B cell (primary cell): ENCODE measurements around the gene ZNF506. TPM values are rescaled to one million over a fixed set of nuclear protein-coding genes. Genes with fewer than 3 reads are reported as not detected.

Experiments used
- ATAC-seq: fragments of 200-7000 bp; cut with Tn5 transposase; one replicate; pipeline ENCODE4 v1.10.0; 2021; ENCODE audit warnings: low read depth, mild to moderate bottlenecking, moderate number of reproducible peaks, moderate library complexity
- CTCF ChIA-PET: fragments of 350-600 bp; sonication (Branson Sonifier 250); formaldehyde crosslinking; loops from one replicate; lab custom pipeline; 2021; ENCODE audit warnings: antibody characterized with exemption, inconsistent platforms; lab: Charles Lee
- POLR2A ChIA-PET: fragments of 350-600 bp; sonication (Branson Sonifier 250); formaldehyde crosslinking; loops from one replicate; lab custom pipeline; 2021; ENCODE audit warnings: antibody characterized with exemption; lab: Charles Lee
- DNase-seq: peaks from one replicate; pipeline ENCODE4 v3.0.0; 2013
- H2AFZ ChIP-seq: 2 replicates; pipeline ENCODE4 v1.6.1; 2012; ENCODE audit warnings: mild to moderate bottlenecking, low read depth, low read length; ENCODE audit not compliant: insufficient read depth, poor library complexity, severe bottlenecking
- H3K27ac ChIP-seq, 2 donors: 1 replicate in 1 of 2; 2 replicates in 1 of 2; pipeline ENCODE4 v1.5.1; 2012 to 2013; ENCODE audit warnings: low read length in 2 of 2, mild to moderate bottlenecking in 2 of 2, moderate library complexity in 1 of 2
- H3K27me3 ChIP-seq, 4 experiments: fragments of 200-600 bp in 1 of 4; sonication (generic) in 1 of 4; replicated peaks in 1 of 4; 1 replicate in 2 of 4; 2 replicates in 2 of 4; pipeline versions ENCODE4 v1.6.1 to v1.7.0; 2013 to 2016; ENCODE audit warnings: low read length in 3 of 4, mild to moderate bottlenecking in 2 of 4, mixed read lengths in 1 of 4, moderate library complexity in 1 of 4; ENCODE audit not compliant: insufficient read depth in 4 of 4, control insufficient read depth in 3 of 4; ENCODE audit errors: control extremely low read depth in 1 of 4
- H3K36me3 ChIP-seq, 2 experiments: replicated peaks in 1 of 2; 1 replicate in 1 of 2; 2 replicates in 1 of 2; pipeline versions ENCODE4 v1.6.1 to v1.7.1; 2013; ENCODE audit warnings: low read length in 1 of 2; ENCODE audit not compliant: insufficient read depth in 2 of 2, control insufficient read depth in 1 of 2; ENCODE audit errors: control extremely low read depth in 1 of 2, extremely low read depth in 1 of 2
- H3K4me1 ChIP-seq, 2 donors: fragments of 200-600 bp in 1 of 2; sonication (generic) in 1 of 2; 1 replicate in 1 of 2; 2 replicates in 1 of 2; pipeline versions ENCODE4 v1.5.1 to v1.6.1; 2013 to 2017; ENCODE audit warnings: low read length in 2 of 2; ENCODE audit not compliant: control insufficient read depth in 2 of 2, insufficient read depth in 2 of 2
- H3K4me2 ChIP-seq: replicated peaks from 2 replicates; pipeline ENCODE3; 2012; ENCODE audit warnings: mild to moderate bottlenecking, low read depth, low read length; ENCODE audit not compliant: poor library complexity, severe bottlenecking
- H3K4me3 ChIP-seq, 5 experiments: fragments of 200-600 bp in 1 of 5; sonication (generic) in 1 of 5; 1 replicate in 3 of 5; 2 replicates in 2 of 5; pipeline versions ENCODE4 v1.5.1 to v1.7.0; 2011 to 2016; ENCODE audit warnings: low read length in 4 of 5, mild to moderate bottlenecking in 4 of 5, low read depth in 2 of 5, control low read depth in 1 of 5, moderate library complexity in 1 of 5; ENCODE audit not compliant: insufficient read depth in 1 of 5; ENCODE audit errors: control extremely low read depth in 1 of 5, extremely low read depth in 1 of 5
- H3K79me2 ChIP-seq: fragments of 200-600 bp; sonication (generic); one replicate; pipeline ENCODE4 v1.6.0; 2016; ENCODE audit warnings: low read length; ENCODE audit not compliant: control insufficient read depth, insufficient read depth
- H3K9ac ChIP-seq: fragments of 200-600 bp; sonication (generic); 2 replicates; pipeline ENCODE4 v1.6.1; 2017; ENCODE audit warnings: mild to moderate bottlenecking, low read length, moderate library complexity
- H3K9me3 ChIP-seq, 3 donors: one replicate each; pipeline versions ENCODE4 v1.6.1 to v1.7.1; 2013; ENCODE audit warnings: low read length in 2 of 3; ENCODE audit not compliant: control insufficient read depth in 2 of 3, insufficient read depth in 1 of 3; ENCODE audit errors: control extremely low read depth in 1 of 3
- H4K20me1 ChIP-seq: 2 replicates; pipeline ENCODE4 v1.6.0; 2012; ENCODE audit warnings: mild to moderate bottlenecking, low read length; ENCODE audit not compliant: insufficient read depth, control insufficient read depth, poor library complexity, severe bottlenecking
- H3K27ac Mint-ChIP-seq: one replicate; pipeline ENCODE4 v1.8.0; 2021; ENCODE audit warnings: mixed read lengths
- H3K27me3 Mint-ChIP-seq: one replicate; pipeline ENCODE4 v1.8.0; 2021; ENCODE audit warnings: mixed read lengths
- H3K4me1 Mint-ChIP-seq: one replicate; pipeline ENCODE4 v1.8.0; 2021; ENCODE audit warnings: mixed read lengths
- H3K4me3 Mint-ChIP-seq: one replicate; pipeline ENCODE4 v1.8.0; 2021; ENCODE audit warnings: mixed read lengths
- H3K9me3 Mint-ChIP-seq: one replicate; pipeline ENCODE4 v1.8.0; 2022; ENCODE audit warnings: mixed read lengths; ENCODE audit not compliant: insufficient read depth
- EZH2 ChIP-seq: IDR thresholded peaks from 2 replicates; pipeline ENCODE4 v1.6.1; 2012; ENCODE audit warnings: borderline replicate concordance, low read depth, mild to moderate bottlenecking, moderate library complexity, low read length; ENCODE audit not compliant: insufficient read depth, poor library complexity, severe bottlenecking
- WGBS: methylation state at CpG from one replicate; pipeline ENCODE4 v1.1.5; 2013; ENCODE audit warnings: missing lambda C conversion rate; ENCODE audit not compliant: insufficient coverage; 5-methylcytosine and 5-hydroxymethylcytosine counted together
- intact Hi-C: fragments of 100-400 bp; cut with micrococcal nuclease; formaldehyde crosslinking; loops from one replicate; pipeline ENCODE4 v1.10.0; 2022
- polyA plus RNA-seq: library from polyadenylated mRNA; depleted of rRNA; stranded (reverse); fragments of >200 nt; gene quantifications from 2 replicates; pipeline ENCODE4 v1.2.3, GENCODE V29; 2012
- total RNA-seq, 2 donors: library from RNA; stranded (reverse); fragments of 120-200 nt in 1 of 2; gene quantifications; 1 replicate in 1 of 2; 2 replicates in 1 of 2; pipeline versions ENCODE4 v1.2.3 to v1.2.4, GENCODE V29; 2013 to 2022
- TF ChIP-seq, protein P1 (sequence below): fragments of 200-600 bp; IDR thresholded peaks from one replicate; pipeline ENCODE4 v1.8.0; 2022; ENCODE audit warnings: antibody characterized with exemption, mild to moderate bottlenecking

ZNF506 gene
- total and polyA plus RNA-seq, 2 donors (not counting 1 experiment from before 2014, with no cell fraction given) = 25.6 to 67.6 TPM

GRCh38 chr19:19776206-19777008 is 45.1 kb downstream of the ZNF506 start:
- Histone ChIP-seq H3K9ac (peak overlapping the region; percentile 88), H3K4me3 (peak overlapping the region; percentile 71 to 94 (median 90)), H4K20me1 (peaks cover 4% of the 10 kb centered on the region), H3K27ac (peak overlapping the region; percentile 8 to 78), H3K79me2 (peaks cover 65% of the 10 kb centered on the region), H3K4me1 (peaks cover 17 to 24% of the 10 kb centered on the region in 2 donors), H3K36me3 (no peaks in the 10 kb centered on the region), H2AFZ (peak overlapping the region; percentile 94), H3K4me2 (peak overlapping the region; percentile 80), H3K27me3 (no peaks in the 10 kb centered on the region), H3K9me3 (no peaks in the 10 kb centered on the region)
- under 1% methylated on average over 33 of the region's 36 CpGs for WGBS
- TF ChIP-seq EZH2 = no peak
- TF ChIP-seq, protein P1, sequence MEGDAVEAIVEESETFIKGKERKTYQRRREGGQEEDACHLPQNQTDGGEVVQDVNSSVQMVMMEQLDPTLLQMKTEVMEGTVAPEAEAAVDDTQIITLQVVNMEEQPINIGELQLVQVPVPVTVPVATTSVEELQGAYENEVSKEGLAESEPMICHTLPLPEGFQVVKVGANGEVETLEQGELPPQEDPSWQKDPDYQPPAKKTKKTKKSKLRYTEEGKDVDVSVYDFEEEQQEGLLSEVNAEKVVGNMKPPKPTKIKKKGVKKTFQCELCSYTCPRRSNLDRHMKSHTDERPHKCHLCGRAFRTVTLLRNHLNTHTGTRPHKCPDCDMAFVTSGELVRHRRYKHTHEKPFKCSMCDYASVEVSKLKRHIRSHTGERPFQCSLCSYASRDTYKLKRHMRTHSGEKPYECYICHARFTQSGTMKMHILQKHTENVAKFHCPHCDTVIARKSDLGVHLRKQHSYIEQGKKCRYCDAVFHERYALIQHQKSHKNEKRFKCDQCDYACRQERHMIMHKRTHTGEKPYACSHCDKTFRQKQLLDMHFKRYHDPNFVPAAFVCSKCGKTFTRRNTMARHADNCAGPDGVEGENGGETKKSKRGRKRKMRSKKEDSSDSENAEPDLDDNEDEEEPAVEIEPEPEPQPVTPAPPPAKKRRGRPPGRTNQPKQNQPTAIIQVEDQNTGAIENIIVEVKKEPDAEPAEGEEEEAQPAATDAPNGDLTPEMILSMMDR = no peak
- intact Hi-C loops = loop anchor here (1.0 to 10.0 kb wide), 8 partner anchors 43 to 260 kb away; partner anchors contain the start of genes ATP13A1, NDUFA13, ZNF101 and ZNF14
- CTCF ChIA-PET = interaction anchor here (0.7 to 2.0 kb wide), 10 partner anchors 41 to 244 kb away, joined by 3 to 8 read pairs (median 4); partner anchors contain the start of genes ZNF101, ZNF14 and ZNF506
- H3K4me1 Mint-ChIP-seq = peaks cover 35% of the 10 kb centered on the region
- DNase-seq = peak; percentile 94
- H3K27me3 Mint-ChIP-seq = no peaks in the 10 kb centered on the region
- peak overlapping the region; percentile 91 for H3K27ac Mint-ChIP-seq
- no peaks in the 10 kb centered on the region for H3K9me3 Mint-ChIP-seq
- POLR2A ChIA-PET = interaction anchor here (0.6 to 2.3 kb wide), 11 partner anchors 13 to 125 kb away, joined by 3 to 23 read pairs (median 7); partner anchors contain the start of genes ZNF101, ZNF14, ZNF253 and ZNF506
- peak; percentile 99 for ATAC-seq
- peak overlapping the region; percentile 97 for H3K4me3 Mint-ChIP-seq
